Stimulated activated CD4-positive, alpha-beta T cell treated with anti-CD3 and anti-CD28 coated beads, Interleukin-4, amount 100 ng/mL, for 48 hours (primary cell): Measurements from ENCODE around the gene UROC1.

Experiments used
- DNase-seq, 2 donors: peaks; one replicate each; pipeline ENCODE4 v3.0.0-alpha.2; 2020; ENCODE audit warnings: low read depth in 2 of 2

Gene UROC1

DNA sequence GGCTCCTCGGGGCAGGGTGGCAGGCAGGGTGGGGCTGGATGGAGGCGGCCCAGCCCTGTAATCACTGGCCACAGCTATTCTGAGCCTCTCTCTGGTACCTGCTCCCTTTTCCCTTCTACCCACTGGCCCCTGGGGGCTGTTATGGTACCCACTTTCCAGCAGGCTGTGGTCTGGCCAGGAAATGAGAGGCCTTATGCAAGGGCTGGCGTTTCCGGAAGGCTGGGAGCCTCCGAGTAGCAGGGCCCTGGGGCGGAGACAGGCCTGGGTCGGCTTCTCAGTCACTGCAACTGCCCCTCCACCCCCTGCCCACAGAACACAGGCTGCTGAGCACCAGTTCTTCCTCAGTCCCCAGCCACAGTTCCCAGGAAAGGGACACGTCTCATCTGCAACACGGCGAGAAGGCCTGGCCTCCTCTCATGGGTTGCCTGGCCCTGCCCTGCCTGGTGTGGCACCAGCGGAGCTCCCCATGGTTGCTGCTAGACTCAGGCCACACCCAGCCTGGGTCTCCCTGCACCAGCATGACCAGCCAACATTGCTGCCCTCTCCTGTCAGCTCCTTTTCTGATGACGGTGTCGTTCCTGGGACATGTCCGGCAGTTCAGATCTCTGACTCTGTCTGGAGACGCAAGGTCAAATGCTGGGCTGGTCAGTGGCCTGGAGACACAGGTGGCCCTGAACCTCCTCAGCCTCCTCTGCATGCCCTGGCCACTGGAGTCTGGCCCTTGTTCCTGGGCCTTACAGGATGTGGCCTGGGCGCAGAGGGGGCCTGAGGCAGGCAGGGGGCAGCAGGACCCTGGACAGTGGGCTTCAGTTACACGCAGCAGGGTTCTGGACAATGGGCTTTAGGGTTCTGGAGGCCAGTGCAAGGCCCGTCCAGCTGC is 12.8 kb upstream of the UROC1 start:
- DNase-seq, result no peak

DNA sequence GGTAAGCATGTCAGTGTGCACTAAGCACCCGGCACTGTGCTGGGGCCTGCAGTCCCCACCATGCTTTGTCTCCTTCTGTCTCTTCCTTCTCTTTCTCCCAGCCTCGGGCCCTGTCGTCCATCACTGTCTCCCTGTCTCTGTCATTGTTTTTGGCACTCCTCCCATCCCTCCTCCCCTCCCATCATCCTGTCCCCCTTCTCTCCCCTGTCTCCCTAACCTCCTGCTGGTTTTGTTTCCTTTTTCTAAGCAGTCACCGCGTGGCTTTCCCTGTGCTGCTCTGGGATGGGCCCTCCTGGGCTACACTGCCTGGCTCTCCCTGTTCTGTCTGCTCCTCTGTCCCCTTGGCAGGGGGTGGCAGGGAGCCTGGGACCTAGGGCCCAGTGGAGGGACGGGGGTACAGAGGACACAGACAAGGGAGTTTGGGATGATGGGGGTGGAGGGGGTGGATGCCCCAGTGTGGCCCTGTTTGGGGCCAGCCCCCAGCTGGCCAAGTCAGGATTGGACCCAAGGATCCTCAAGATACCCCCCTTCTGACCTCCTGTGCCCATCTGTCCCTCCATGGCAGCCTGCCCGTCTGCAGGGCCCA is 12.1 kb upstream of the UROC1 start:
- DNase-seq, result no peak

- no peak for DNase-seq
These were observed 11.4 kb upstream of the UROC1 start for GRCh38 chr3:126528800-126529541.

- DNase-seq, result no peak
These were observed 10.8 kb upstream of the UROC1 start for GRCh38 chr3:126528419-126528799.

DNA sequence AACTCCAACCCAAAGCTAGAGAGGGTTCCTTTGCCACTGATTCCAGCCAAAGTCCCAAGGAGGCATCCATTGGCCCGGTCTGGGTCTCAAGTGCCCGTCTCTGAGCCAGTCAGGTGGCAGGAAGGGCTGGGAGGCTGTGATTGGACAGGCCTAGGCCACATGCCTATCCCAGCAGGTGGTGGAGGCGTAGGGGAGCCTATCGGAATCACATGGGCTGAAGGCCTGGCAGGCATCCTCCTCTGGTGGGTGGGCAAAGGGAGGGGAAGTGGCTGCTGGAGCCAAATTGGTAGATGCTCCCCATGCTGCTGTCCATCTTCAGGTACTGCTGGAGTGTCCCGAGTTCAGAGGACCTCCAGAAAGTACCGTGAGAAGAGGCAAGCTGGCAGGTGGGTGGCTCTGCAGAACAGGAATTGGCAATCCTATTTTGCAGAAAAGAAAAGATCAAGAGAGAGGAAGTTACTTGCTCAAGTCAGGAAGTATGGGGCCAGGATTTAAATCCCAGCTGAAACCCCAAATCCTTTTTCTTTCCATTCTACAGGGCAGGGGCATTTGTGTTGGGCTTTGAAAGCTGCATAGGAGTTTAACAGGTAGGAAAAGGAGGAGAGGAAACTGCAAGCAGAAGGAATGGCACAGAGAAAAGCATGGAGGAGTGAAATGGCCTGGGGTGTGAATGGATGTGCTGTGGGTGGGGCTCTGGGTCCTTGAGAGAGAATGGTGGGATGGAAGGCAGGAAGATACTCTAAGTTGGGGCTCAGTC is 10.1 kb upstream of the UROC1 start:
- no peak for DNase-seq

DNA sequence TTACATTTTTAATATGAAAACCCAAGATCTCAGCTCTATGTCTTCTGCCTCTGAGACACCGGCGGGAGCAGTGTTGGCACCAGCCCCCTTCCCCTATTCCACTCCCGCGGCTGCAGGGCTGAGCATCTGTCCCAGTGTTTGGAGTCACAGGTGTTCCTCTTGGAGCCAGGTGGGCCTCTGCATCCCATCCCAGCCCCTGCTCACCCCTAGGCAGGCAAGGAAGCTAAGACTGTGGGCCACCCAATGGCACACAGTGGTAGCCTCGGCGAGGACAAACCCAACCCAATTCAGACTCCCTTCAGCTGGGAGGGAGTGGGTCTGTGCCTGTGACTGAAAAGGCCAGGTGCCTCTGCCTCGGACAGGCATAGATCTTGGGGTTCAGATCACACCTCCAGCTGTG is 9.4 kb upstream of the UROC1 start:
- no peak for DNase-seq

DNA sequence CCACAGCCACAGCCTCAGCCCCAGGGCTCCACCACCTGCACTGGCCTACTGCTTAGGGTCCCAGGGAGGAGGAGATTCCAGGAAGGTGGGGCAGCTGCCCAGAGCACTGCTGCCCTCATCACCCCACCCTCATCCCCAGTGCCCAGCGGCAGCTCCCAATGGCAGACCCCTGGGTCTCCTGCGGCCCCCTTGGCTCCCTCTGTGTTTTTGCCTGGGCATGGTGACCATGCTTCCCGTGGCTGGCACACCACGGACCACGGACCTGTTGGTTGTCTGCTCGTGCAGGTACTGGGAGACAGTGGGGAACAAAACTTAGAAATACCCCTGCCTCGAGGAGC is 9.1 kb upstream of the UROC1 start:
- DNase-seq, result no peak

DNA sequence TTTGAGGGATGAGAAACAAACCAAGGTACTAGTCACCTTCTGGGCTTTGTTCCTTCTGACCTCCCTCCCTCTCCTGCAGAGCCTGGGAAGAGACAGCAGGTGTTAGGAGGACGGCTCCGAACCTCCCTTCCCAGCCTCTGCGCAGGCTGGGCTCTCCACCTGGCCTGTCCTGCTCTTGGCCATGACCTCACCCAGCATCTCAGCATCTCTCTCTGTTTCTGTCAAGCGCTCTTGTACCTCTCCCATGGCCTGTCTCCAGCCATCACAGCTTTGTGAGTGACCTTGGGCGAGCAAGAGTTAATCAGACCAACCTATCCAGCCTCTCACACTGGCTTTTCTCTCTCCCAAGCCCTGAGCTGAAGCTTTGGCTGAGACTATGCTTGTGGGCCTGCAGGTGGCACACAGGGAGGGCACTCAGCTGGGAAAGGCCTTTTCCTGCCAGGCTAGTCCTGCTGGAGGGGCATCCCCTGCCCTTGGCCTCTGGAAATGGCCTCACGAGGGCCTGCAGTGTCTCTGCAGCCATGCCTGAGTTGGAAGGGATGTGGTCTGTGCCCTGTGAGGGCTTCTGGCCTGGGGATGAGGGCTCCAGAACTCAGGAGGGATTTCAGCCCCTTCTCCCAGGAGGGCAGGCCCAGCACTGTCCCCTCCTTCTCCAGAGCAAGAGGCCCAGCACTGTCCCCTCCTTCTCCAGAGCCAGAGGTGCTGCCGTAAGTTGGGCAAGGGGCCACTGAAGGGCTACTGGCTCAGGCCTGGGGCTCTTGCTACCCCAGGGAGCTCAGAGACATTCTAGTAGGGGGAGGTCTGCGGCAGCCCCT is 8.5 kb upstream of the UROC1 start:
- no peak for DNase-seq

DNA sequence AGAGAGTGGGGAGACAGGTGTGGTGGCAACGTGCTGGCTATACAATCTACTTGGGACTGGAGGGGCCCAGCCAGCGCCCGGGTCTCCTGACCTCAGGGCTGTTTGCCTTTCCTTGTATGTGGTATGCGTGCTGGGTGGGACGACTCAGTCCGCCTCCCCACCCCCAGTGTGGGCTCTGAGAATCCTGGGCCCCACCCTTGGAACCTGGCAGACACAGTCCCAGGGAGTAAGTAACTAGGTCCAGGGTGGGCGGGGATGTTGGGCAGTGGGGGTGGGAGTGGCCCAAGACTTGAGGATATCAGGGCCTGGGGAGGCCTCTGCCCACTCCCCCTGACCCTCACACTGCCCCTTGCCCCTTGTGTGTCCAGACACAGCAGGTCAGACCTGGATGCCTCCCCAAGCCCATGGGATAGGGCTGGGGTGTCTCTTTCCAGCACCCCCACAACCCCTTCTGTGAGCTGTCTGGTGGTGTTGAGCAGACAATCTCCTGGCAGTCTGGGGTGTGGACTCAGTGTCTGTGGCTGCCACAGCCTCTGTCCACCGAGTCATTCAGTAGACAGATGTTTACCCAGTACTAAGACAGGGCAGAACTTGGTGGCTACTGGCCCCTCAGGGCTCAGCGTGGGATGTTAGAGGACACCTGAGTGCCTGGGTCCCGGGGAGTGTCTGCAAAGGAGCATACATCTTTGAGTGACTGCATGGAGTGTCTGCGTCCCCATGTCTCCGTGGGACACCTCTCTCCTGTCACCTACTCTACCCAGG is 7.7 kb upstream of the UROC1 start:
- DNase-seq, result no peak

GRCh38 chr3:126524429-126524988 is 6.9 kb upstream of the UROC1 start:
- DNase-seq, result no peak

- DNase-seq, result no peak
These were observed 6.3 kb upstream of the UROC1 start, which contains the start of gene CHST13 for GRCh38 chr3:126523745-126524428. TSS of gene CHST13 (plus strand) at chr3:126524155. CDS start at chr3:126524333, 178 bp downstream.

GRCh38 chr3:126522363-126522788 is 4.8 kb upstream of the UROC1 start:
- DNase-seq, result peak; percentile 12 to 25

DNA sequence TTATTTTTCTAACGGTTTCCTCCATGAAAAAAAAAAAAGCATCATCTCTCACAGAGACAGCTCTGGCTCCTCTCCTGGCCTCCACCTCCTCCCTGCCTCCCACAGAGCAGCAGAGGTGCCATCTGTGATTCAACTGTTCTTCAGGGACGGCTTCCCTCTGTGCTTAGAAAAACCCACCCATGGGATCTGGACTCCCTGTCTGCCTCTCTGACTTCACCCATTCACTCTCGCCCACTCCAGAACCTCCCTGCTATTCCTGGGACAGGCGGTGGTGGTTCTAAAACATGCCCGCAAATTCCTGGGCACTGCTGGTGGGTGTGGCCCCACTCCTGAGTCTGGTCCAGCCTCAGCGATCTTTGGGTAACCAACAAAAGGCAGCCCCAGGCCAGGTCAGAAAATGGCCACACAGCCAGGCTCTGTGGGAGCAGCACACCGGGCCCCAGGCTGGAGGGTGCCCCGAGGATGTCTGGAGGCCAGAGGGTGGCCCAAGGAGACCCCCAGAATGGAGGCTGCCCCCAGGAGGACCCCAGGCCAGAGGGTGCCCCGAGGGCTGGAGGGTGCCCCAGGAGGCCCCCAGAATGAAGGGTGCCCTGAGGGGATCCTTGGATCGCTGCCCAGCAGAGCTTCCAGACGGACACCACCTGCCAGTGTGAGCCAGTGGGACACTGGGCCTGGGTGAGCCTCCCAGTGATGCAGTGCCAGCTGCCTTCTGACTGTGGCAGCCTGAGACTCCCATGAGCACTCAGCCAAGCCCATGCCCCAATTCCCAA is 3.7 kb upstream of the UROC1 start:
- DNase-seq, result no peak

DNA sequence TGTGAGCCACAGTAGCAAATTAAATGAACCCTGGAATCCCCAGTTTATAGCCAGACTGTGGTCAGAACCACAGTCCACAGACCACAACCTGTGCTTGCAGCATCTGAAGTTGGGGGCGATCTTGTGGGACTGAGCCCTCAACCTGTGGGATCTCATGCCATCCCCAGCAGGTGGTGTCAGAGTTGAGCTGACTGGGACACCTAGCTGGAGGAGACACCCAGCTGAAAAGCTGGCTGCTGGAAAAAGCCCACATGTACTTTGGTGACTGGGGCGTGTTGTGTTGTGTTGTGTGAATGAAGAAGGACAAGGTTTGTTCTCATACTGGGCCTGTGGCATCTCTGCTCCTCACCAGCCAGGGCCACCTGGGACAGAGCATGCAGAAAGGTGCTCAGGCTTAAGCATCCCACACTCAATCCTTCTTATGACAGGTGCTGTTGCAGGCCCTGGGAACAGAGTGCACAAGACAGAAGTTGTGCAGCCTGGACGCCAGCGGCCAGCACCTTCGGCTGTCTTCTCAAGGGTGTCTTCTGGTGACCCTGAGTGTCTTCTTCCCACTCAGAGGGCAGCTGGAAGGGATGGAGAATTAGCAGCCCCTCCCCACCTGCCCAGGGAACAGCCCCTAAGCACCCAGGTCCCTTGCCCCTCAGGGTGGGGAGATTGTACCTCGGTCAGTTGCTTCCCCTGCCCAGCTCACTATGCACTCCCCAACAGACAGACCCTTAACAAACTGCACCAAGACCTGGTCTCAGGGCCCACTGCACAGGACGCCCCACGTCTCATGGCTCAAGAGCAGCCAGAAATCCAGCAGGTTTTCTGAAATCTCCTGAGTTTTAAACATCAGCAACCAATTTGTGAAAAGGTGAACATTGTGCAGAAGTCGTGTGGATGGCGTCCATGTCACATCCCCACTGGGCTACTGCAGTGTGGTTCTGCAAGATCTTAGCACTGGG is 2.2 kb upstream of the UROC1 start:
- DNase-seq, result no peak

DNA sequence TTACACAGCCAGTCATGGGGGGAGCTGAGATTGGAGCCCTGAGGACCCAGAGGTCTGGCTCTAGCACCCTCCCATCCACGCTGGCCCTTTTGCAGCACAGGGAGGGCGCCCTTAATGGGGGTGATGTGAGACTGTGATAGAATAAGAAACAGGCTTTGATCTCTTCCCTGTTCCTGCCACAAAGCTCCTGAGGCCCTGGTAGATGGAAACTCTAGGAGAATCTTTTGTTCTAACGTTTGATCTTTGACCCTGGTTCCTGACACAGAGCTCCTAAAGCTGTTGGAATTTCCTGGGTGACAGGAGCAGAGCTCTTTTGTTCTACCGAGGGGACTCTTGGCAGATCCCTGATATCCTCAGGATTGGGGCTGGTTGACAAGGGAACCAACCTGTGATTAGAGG is 1.2 kb upstream of the UROC1 start:
- DNase-seq, result no peak

DNA sequence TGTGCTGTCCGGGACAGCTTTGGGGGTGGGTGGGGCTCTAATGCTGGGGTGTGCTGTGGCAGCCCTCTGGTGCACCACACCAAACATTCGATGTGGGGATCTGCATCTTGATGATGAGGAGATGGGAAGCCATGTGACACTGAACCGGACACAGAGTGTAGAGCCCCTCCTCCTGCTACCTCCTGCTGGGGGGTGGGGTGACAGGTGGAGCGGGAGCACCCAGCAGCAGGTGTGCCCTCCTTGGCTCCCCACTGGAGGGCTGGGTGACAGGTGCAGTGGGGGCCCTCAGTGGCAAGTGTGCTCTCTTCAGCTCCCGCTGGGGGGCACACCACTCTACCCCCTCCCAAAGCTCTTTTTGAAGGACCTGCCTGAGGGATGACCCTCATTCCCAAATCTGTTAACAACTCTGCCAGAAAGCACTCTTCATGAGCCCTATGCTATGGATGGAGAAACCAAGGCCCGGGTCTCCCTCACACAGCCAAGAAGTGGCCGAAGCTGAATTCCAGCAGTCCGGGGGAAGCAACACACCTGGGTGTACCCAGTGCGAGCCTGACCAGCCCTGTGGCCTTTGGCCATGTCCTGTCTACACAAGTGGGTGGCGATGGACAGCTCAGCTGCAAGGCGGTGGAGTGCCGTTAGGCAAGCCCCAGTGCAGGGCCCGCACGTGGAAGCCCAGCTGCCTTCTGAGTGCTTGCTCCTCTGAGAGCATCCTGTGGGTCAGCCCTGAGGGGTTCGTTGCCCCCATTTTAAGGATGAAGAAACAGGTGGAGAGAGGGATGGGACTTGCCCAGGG is 609 bp upstream of the UROC1 start:
- no peak for DNase-seq

- no peak for DNase-seq
These were observed 660 bp downstream of the UROC1 start for GRCh38 chr3:126516936-126517290.
